ENCODE measurements around the gene GTF2F2.

DNA sequence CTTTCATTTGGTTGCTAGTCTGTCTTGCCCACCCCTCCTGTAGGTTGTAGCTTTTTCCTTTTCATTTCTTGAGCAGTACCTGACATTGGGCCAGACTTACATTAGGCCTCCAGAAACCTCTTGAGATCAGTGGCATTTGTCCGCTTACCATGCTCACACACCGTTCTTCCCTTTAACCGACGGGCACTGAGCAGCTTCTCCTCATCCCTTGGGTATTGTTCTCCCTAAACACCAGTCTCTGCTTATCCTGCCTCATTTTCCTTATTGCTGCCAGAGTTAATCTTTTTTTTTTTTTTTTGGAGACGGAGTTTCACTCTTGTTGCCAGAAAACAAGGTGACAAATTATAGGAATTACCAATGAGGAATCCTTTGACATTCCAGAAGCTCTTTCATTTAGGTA, 107.7 kb downstream of the GTF2F2 start:
- no peak for TF ChIP-seq POLR2A (IDR thresholded peaks at IDR 0.05)
- TF ChIP-seq, protein P1, sequence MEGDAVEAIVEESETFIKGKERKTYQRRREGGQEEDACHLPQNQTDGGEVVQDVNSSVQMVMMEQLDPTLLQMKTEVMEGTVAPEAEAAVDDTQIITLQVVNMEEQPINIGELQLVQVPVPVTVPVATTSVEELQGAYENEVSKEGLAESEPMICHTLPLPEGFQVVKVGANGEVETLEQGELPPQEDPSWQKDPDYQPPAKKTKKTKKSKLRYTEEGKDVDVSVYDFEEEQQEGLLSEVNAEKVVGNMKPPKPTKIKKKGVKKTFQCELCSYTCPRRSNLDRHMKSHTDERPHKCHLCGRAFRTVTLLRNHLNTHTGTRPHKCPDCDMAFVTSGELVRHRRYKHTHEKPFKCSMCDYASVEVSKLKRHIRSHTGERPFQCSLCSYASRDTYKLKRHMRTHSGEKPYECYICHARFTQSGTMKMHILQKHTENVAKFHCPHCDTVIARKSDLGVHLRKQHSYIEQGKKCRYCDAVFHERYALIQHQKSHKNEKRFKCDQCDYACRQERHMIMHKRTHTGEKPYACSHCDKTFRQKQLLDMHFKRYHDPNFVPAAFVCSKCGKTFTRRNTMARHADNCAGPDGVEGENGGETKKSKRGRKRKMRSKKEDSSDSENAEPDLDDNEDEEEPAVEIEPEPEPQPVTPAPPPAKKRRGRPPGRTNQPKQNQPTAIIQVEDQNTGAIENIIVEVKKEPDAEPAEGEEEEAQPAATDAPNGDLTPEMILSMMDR (IDR thresholded peaks at IDR 0.05): no peak

Data from testis (tissue), 2 donors.